Neural progenitor cell (in vitro differentiated cells): ENCODE data around the gene PTK6. TPM values are rescaled to one million over a fixed set of nuclear protein-coding genes. Genes with fewer than 3 reads are reported as not detected.
"Not testable (repeated sequence)": the region's sequence is repeated elsewhere in the genome, so short reads cannot be mapped to it uniquely, and the experiment has no call there.

ENCODE experiments used
- DNase-seq: peaks from one replicate; pipeline ENCODE4 v3.0.0-alpha.2; 2016; ENCODE audit warnings: low spot score
- H2AFZ ChIP-seq: fragments of 200-600 bp; sonication (generic); replicated peaks from 2 replicates; pipeline ENCODE4 v1.6.1; 2016; ENCODE audit warnings: antibody characterized with exemption
- H3F3A ChIP-seq: fragments of 200-600 bp; sonication (generic); 2 replicates; pipeline ENCODE4 v1.6.1; 2016; ENCODE audit warnings: antibody characterized with exemption, low read depth
- H3K27ac ChIP-seq: fragments of 200-600 bp; sonication (generic); 2 replicates; pipeline ENCODE4 v1.5.1; 2016; ENCODE audit warnings: mild to moderate bottlenecking
- H3K27me3 ChIP-seq: fragments of 200-600 bp; sonication (generic); 2 replicates; pipeline ENCODE4 v1.6.1; 2016; ENCODE audit warnings: mild to moderate bottlenecking, moderate library complexity
- H3K36me3 ChIP-seq: fragments of 200-600 bp; sonication (generic); 2 replicates; pipeline ENCODE4 v1.5.1; 2016
- H3K4me1 ChIP-seq: fragments of 200-600 bp; sonication (generic); 2 replicates; pipeline ENCODE4 v1.6.1; 2016; ENCODE audit warnings: mixed run types
- H3K4me2 ChIP-seq: fragments of 200-600 bp; sonication (generic); 2 replicates; pipeline ENCODE4 v1.6.1; 2016
- H3K4me3 ChIP-seq: fragments of 200-600 bp; sonication (generic); 2 replicates; pipeline ENCODE4 v1.5.1; 2016
- H3K79me2 ChIP-seq: fragments of 200-600 bp; sonication (generic); 2 replicates; pipeline ENCODE4 v1.6.1; 2016; ENCODE audit warnings: low read depth
- H3K9ac ChIP-seq: fragments of 200-600 bp; sonication (generic); 2 replicates; pipeline ENCODE4 v1.6.1; 2016
- H3K9me3 ChIP-seq: fragments of 200-600 bp; sonication (generic); 2 replicates; pipeline ENCODE4 v1.5.1; 2016; ENCODE audit warnings: low read depth
- H4K20me1 ChIP-seq: fragments of 200-600 bp; sonication (generic); 2 replicates; pipeline ENCODE4 v1.6.1; 2016; ENCODE audit warnings: low read depth
- H3K27ac Mint-ChIP-seq: 3 replicates; pipeline ENCODE4 v1.8.0; 2021; ENCODE audit warnings: mixed read lengths
- H3K27me3 Mint-ChIP-seq: 2 replicates; pipeline ENCODE4 v1.8.0; 2022; ENCODE audit warnings: low read depth, mild to moderate bottlenecking, inconsistent platforms, moderate library complexity, mixed read lengths; ENCODE audit not compliant: insufficient read depth
- H3K36me3 Mint-ChIP-seq: 3 replicates; pipeline ENCODE4 v1.8.0; 2021; ENCODE audit warnings: mixed read lengths
- H3K4me1 Mint-ChIP-seq: 3 replicates; pipeline ENCODE4 v1.8.0; 2021; ENCODE audit warnings: mixed read lengths
- H3K4me3 Mint-ChIP-seq: 3 replicates; pipeline ENCODE4 v1.8.0; 2021; ENCODE audit warnings: mild to moderate bottlenecking, moderate library complexity, mixed read lengths
- H3K9me3 Mint-ChIP-seq: 3 replicates; pipeline ENCODE4 v1.8.0; 2020; ENCODE audit warnings: mixed read lengths
- CTCF ChIP-seq: fragments of 200-600 bp; sonication (generic); IDR thresholded peaks from 2 replicates; pipeline ENCODE4 v1.5.1; 2017; ENCODE audit warnings: antibody characterized with exemption, mild to moderate bottlenecking
- EZH2 ChIP-seq: fragments of 200-600 bp; sonication (generic); IDR thresholded peaks from 2 replicates; pipeline ENCODE4 v1.6.1; 2017; ENCODE audit warnings: antibody characterized with exemption, mild to moderate bottlenecking, moderate library complexity
- EZH2phosphoT487 ChIP-seq: fragments of 200-600 bp; sonication (generic); IDR thresholded peaks from 2 replicates; pipeline ENCODE4 v1.6.1; 2017; ENCODE audit warnings: antibody characterized with exemption
- total RNA-seq: library from RNA; depleted of rRNA; stranded (reverse); fragments of >200 nt; gene quantifications from 2 replicates; pipeline ENCODE4 v1.2.3, GENCODE V29; 2015; ENCODE audit warnings: low replicate concordance

The PTK6 gene
- total RNA-seq, 1 donor from 2014 or later = not detected

DNA sequence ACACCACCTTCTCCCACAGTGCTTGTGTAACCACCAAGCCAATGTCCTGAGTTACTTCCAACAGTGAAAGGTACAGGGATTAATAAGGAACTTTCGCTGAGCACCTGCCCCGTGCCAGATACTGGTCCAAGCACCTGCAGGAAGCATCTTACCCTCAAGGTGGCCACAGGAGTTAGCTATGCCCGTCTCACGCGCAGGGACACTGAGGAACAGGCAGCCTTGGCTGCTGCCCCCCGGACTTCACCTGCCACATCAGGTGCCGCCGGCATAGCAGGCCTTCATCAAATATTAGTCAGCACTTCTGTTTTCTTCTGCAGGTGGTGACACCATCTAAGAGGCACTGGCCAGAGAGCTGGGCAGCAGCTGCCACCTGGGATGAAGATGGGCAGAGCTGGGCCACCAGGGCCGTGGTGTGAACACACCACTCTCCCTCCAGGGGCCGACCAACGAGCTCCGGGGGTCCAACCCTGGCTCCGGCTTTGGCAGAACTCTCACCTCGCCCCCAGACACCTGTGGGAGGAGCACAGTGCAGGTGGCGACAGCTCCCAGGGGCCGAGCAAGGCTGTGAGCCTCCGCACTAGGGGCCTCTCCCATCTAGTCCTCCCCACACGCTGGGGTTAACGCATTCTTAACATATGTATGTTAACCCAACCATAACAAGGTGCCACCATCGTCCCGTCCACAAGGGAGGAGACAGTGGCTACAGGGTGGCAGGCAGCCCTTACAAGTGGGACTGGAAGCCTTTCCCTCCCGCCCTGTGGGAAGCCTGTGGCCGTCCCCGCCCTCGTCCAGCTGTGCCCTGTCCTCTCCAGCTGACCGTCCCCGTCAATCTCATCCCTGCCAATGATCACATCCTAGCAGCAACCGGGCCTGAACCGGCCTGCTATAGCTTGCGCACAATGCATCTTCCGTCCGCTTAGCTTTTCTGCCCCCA, 19.5 kb downstream of the PTK6 start:
- H3K27me3 ChIP-seq = peaks cover 30% of the 10 kb centered on the region
- H3K4me1 Mint-ChIP-seq = peaks cover 8% of the 10 kb centered on the region
- peak overlapping the region; percentile 87 for H3K4me3 Mint-ChIP-seq
- no peak overlapping the region for H2AFZ ChIP-seq
- DNase-seq = peak; percentile 1
- peaks cover 18% of the 10 kb centered on the region for H3K4me1 ChIP-seq
- no peak for TF ChIP-seq CTCF
- TF ChIP-seq EZH2phosphoT487 = no peak
- no peak for TF ChIP-seq EZH2
- no peak overlapping the region for H3K4me2 ChIP-seq
- no peak overlapping the region for H3K27ac ChIP-seq
- H3K36me3 Mint-ChIP-seq = peaks cover 4% of the 10 kb centered on the region
- peaks cover 14% of the 10 kb centered on the region for H3F3A ChIP-seq
- H3K27me3 Mint-ChIP-seq = peaks cover 2% of the 10 kb centered on the region
- H3K27ac Mint-ChIP-seq = peak overlapping the region; percentile 32
- no peaks in the 10 kb centered on the region for H3K9me3 ChIP-seq
- H4K20me1 ChIP-seq = peaks cover 24% of the 10 kb centered on the region
- H3K9ac ChIP-seq = no peak overlapping the region
- no peak overlapping the region for H3K4me3 ChIP-seq
- H3K36me3 ChIP-seq = no peaks in the 10 kb centered on the region
- H3K9me3 Mint-ChIP-seq = peaks cover 7% of the 10 kb centered on the region
- H3K79me2 ChIP-seq = peaks cover 18% of the 10 kb centered on the region

DNA sequence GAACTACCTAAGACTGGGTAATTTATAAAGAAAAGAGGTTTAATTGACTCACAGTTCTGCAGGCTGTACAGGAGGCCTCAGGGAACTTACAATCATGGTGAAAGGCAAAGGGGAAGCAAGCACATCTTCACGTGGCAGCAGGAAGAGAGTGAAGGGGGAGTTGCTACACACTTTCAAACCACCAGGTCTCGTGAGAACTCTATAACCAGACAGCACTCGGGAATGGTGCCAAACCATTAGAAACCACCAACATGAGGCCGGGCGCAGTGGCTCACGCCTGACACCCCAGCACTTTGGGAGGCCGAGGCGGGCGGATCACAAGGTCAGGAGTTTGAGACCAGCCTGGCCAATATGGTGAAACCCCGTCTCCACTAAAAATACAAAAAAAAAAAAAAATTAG, 22.7 kb downstream of the PTK6 start:
- not testable (repeated sequence) for H3K9me3 ChIP-seq, H3K27ac Mint-ChIP-seq

GRCh38 chr20:63513207-63513606, 24.0 kb downstream of the PTK6 start:
- H3F3A ChIP-seq = no peaks in the 10 kb centered on the region
- Mint-ChIP-seq H3K4me3 (no peak overlapping the region), H3K4me1 (peaks cover 3% of the 10 kb centered on the region), H3K27ac (no peak overlapping the region), H3K27me3 (peaks cover 4% of the 10 kb centered on the region), H3K9me3 (peaks cover 14% of the 10 kb centered on the region), H3K36me3 (no peaks in the 10 kb centered on the region)
- DNase-seq = no peak
- H3K79me2 ChIP-seq = no peaks in the 10 kb centered on the region
- no peaks in the 10 kb centered on the region for H3K9me3 ChIP-seq
- TF ChIP-seq EZH2phosphoT487 = no peak
- no peak for TF ChIP-seq EZH2
- no peak overlapping the region for H3K4me2 ChIP-seq
- no peaks in the 10 kb centered on the region for H3K36me3 ChIP-seq
- no peak overlapping the region for H3K9ac ChIP-seq
- H3K4me1 ChIP-seq = no peaks in the 10 kb centered on the region
- H2AFZ ChIP-seq = no peak overlapping the region
- peaks cover 28% of the 10 kb centered on the region for H3K27me3 ChIP-seq
- no peak overlapping the region for H3K4me3 ChIP-seq
- H3K27ac ChIP-seq = no peak overlapping the region
- peaks cover 2% of the 10 kb centered on the region for H4K20me1 ChIP-seq

More for the DNA sequence above, 22.7 kb downstream of the PTK6 start:
- H3K27ac ChIP-seq, H4K20me1 ChIP-seq, H3K79me2 ChIP-seq, H3K4me2 ChIP-seq, H3K27me3 Mint-ChIP-seq, H3K36me3 Mint-ChIP-seq, H3K4me1 Mint-ChIP-seq, H3K4me3 ChIP-seq, H2AFZ ChIP-seq, H3K36me3 ChIP-seq, DNase-seq, H3K9ac ChIP-seq, H3F3A ChIP-seq, H3K9me3 Mint-ChIP-seq, H3K4me3 Mint-ChIP-seq, H3K4me1 ChIP-seq: not testable (repeated sequence)
- peaks cover 41% of the 10 kb centered on the region for H3K27me3 ChIP-seq

- Histone ChIP-seq H3K4me1 (no peaks in the 10 kb centered on the region), H3F3A (no peaks in the 10 kb centered on the region), H3K79me2 (no peaks in the 10 kb centered on the region), H3K36me3 (no peaks in the 10 kb centered on the region), H4K20me1 (no peaks in the 10 kb centered on the region), H2AFZ (no peak overlapping the region), H3K4me3 (no peak overlapping the region), H3K4me2 (no peak overlapping the region), H3K9me3 (no peaks in the 10 kb centered on the region), H3K27me3 (peaks cover 40% of the 10 kb centered on the region), H3K9ac (no peak overlapping the region), H3K27ac (no peak overlapping the region)
- Mint-ChIP-seq H3K9me3 (peaks cover 34% of the 10 kb centered on the region), H3K36me3 (peaks cover 3% of the 10 kb centered on the region), H3K27ac (no peak overlapping the region), H3K4me3 (no peak overlapping the region), H3K27me3 (peaks cover 12% of the 10 kb centered on the region), H3K4me1 (no peaks in the 10 kb centered on the region)
- TF ChIP-seq CTCF (no peak), EZH2phosphoT487 (no peak), EZH2 (no peak)
- DNase-seq = no peak
These were observed 28.1 kb downstream of the PTK6 start for GRCh38 chr20:63509088-63509564.
